Activated CD4-positive, alpha-beta T cell treated with anti-CD3 and anti-CD28 coated beads for 24 hours (primary cell): Measurements from ENCODE around the gene FADS2.

Experiments
- DNase-seq, 2 donors: peaks; one replicate each; pipeline ENCODE4 v3.0.0-alpha.2; 2020; ENCODE audit warnings: low read depth in 2 of 2

The FADS2 gene

DNA sequence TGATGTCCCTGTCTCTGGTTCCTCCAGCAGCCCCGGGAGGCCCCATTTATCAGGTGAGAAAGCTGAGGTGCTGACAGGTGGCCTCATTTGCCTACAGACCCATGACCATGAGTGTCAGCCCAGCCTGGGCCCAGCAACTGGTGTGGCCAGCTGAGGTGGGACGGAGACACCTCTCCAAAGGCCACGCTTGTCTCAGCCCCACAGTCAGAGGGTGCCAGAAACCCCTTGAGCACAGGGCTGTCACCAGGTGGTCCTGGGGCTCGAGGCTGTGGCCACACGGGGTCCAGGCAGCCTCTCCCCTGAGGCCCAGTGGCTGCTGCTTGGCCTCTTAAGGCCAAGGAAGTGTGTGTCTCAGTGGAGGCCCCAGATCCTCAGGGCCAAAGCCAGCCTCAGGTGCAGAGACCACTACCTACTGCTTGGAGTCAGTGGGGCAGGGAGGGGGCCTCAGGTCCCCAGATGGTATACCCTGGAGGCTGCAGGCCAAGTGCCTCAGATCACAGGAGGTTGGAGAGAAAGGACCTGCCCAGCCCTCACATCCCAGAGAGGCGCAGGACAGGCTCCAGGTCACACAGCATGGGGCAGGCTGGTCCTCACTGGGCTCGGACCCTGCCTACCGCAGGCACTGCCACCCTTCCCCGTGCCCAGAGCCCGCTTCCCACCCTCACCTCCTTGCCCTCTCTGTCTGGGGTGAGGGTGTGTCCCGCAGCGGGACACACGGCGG is 77.9 kb downstream of the FADS2 start:
- DNase-seq, result no peak

DNA sequence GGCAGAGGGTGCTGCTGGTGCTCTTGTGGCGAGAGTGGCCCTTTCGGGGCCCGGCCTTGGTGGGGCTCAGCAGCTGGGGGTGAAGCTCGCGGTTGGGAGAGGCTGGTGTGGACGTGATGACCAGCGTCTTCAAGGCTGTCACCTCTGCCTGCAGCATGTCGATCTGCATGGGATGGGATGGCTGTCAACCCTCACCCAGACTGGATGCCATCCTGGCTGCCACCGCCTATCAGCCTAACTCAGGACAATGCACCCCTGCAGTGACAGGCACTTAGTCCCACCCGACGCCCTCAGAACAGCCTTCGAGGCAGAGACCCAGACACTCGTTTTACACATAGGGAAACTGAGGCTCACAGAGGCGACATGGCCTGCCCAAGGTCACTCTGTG is 78.4 kb downstream of the FADS2 start:
- no peak for DNase-seq

DNA sequence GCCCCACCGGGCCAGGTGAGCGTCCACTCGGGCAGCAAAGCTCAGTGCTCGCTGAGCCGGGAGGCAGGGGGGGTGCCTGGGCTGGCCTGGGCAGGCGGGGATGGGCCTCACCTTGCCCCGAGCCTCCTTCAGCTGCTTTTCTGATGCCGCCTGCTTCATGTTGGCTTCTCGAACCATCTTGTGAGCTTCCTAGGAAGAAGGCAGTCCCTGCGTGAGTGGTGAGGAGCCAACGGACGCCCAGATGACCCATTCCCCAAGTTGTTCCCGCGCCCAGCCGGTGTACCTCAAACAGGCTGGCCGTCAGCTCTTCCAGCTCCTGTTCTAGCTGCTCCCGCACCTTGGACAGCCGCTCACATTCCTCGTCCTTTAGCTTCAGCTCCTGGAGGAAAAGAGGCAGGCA is 79.2 kb downstream of the FADS2 start:
- no peak for DNase-seq

DNA sequence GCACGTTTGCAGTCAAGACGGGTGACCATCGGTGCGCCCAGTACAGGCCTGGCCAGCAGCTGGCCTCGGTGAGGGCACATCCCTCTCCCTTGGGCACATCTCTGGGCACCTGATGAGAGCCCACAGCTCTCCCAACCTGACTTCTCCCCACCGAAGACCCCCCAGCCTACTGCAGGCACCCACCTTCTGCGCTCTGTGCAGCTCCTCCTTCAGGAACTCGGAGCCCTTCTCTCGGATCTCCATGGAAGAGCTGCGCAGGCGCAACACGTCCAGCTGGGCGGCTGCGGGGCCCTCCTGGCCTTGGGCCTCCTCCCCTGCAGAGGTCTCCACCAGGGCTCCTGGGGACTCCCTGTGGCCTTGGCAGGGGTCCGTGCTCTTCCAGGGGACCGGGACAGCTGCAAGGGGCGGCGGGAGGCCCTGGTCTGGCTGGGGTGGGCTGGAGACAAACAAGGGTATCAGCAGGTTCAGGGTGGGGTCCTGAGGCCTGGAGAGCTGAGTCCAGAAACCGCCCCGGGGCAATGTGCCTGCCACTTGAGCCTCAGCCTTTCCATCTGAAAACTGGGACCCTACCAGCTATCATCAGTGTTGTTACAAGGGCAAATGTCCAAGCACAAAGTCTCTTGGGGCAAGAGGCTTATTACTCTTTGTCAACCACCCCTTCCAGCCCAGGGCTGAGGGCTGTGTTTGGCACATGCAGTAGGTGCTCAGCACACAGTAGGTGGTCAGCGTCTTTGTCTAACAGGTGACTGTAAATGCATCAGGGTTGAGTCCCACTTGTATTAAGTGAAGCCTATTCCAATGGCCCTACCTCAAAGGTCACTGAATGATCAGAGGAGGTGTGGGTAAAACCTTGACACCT is 80.0 kb downstream of the FADS2 start:
- DNase-seq, result no peak

DNA sequence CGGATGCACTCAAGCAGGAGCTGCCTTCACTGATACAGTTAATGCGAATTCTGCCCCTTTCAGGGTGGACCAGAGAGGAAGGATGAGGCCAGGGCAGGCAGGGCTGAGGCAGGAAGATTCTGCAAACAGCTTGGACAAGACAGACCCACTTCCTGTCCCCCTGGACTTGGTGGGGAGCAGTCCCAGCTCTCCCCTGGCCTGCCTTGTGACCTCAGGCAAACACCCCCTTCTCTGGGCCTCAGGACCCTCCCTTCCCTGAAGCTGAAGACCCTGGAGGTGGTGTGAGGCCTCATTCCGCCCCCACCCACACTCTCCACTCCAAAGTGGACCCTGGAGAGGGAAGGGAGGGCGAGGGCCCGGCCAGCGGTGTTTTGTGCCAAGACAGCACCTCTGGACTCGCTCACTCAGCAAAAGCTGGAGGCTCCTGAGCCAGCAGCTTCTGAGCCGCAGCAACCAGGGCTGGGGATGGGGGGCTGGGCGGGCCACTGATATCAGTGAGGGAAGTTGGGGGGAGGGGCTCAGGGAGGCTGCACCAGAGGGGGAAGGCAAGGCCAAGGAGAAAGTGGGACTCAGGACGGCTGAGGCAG is 80.7 kb downstream of the FADS2 start:
- DNase-seq, result no peak

DNA sequence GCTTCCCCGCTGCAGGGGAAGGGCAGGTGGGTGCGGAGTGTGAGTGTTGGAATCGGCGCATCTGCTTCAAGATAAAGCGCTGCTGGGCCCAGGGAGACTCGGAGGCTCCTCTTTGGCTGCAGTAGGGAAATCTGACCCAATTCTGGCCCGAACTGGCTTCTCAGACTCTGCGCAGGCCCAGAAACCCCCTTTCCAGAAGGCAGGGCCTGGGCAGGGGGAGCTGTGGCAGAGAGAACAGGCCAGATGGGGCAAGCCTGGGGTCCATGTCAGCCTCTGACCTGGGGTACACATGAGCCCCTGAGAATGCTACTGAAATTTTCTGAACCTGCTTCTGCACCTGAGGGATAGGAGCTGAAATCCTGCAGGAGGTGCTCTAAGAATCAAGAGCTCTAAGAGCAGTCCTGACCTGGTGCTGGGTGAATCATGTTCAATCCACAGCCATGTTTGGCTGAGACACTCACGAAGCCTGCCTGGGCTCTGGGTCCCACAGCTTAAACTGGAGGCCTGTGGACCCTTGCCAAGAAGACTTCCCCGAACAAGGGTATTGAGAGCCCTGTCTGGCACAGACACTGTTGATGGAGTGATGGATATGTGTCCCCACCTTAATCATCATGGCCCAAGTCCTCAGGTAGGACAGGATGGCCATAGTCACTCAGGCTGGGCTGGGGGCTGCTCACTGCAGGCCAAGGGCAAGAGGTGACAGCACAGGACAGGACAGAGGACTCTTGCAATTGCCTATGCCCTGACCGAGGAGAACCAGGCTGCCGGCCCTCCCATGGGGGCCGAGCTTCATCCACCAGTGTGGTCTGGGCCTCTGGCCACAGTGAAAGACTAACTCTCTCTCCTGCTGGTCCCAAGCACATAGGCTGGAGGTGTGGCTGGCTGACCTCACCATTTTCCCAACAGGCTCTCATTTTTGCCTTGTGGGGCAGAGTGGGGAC is 82.4 kb downstream of the FADS2 start:
- DNase-seq, result no peak

DNA sequence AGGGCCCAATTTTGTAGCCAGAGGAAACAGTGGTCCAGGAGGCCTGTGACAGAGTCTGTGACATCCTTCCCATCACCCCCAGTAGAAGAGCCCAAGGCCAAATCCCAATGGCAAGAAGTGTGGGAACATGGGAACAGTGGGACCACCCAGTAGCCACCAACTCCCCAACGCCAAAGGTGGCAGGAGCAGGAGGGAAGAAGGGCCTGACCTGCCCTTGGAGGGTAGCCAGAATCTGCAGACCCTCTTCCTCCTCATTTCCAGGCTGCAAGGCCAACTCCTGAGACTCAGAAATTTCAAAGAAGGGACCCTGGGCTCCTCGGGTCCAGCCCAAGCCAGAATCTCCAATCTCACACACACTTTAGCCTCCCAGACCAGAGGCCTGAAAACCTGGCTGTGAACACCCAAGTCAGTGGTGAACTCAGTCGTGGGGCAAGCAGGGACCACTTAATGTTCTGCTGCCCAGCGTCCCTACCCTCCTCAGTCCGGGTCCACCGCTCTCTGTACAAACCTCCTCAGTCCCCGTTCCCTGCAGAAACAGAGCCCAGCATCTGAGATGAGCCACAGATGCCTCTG is 83.1 kb downstream of the FADS2 start:
- no peak for DNase-seq

DNA sequence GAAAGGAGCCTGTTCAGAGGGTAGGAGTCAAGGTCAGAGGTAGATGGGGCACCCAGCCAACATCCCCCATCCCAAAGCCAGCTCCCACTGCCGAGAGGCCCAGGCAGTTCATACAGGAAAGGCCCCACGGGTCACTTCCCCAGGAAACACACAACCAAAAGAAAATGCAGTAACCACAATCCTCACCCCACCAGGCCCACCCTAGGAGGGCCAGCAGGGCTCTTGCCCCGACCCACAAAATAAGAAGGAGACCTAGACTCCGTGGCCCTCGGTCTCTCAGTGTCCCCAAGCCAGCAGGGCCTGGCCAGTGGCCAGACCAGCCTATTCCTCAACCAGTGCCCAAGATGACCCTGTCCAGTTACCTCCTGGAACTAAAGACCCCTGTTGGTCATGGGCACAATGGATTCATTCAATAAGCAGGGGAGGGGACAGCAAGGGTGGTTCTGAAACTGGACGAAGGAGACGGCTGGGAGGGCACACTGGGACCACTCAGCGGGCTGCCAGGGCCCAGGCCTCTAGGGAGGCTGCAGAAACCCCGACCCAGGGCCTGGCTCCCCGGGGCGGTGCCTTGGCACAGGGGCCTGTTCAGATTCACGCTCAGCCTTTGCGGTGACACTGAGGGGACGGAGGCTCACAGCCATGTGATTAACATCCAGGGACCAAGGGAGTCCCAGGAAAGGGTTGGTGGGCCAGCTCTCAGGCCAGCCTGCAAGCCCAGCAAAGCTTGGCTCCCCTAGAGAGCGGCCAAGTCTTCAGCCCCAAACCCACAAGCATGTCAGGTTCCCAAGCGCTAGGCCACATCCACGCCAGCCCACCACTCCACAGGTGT is 83.8 kb downstream of the FADS2 start:
- DNase-seq, result no peak

DNA sequence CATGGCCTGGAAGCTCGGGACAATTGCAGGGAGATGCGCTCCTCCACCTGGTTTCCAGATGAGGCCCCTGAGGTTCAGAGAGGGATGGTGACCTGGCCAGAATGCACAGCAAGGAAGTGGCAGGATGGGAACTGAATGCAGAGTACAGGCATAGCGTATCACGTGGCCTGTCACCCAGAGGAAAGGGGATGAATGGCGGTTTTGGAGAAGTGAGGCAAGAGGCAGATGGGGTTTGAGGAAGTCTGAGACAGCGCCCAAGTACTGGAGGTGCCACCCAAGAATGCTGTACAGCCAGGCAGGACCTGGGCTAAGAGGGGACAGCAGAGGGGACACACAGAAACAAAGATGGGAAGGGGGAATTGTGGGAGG is 84.4 kb downstream of the FADS2 start:
- DNase-seq, result no peak

DNA sequence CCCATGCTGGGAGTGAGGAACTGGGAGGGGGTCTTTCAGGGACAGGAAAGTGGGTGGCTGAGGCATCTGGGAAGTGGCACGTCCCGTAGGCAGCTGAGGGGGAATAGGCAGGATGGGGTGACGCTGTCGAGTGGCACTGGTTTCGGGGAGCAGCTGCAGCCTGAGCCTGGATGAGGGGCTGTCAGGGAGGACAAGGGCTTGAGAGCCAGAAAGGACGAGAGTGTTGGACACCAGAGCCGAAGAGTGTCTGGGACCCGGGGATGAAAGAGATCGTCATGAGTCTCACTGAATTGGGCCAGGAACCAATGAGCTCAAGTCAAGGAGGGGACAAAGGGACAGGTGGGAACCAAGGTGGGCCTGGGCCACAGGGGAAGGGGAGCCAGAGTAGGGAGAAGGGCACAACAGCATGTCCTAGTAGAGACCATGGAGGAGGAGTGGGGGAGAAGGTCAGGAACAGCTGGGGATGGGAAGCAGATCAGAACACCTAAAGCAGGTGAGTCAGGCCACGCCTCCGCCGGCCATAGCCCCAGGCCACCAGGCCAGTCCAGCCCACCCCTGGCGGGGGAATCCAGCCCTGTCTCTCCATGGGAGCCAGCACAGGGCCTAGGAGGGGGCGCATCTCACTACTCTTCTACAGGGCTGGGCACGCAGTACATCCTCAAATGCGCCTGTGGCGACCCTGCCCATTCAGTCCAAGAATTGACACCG is 85.0 kb downstream of the FADS2 start:
- no peak for DNase-seq

DNA sequence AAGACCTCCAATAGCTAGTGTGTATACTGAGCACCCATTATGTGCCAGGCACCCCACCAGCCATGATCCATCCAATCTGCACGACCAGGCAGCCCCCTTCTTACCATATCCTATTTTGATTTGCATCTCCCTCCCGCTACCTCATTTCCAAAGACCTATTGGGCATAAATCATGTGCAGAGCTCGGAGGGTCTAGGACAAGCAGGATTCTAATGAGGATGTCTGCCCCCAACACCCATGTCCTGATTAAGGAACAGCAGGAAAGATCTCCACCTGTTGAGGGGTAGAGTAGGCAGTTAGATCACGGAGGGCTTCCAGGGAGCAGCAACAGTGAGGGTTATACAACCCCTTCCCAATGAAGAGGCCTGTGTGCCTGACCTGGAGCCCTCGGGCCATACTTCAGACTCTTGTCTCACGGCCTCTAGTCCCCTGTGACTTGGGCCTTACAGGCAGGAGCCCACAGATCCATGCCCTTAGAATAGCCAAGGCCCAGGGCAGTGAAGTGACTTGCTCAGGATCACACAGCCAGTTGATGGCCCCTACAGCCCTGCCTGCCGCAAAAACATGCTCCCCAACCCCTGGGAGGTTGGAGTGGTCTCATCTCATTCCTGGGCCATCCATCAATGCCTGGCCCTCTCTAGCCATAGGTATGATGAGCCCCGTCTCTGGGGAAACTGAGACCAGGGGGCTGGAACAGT is 85.7 kb downstream of the FADS2 start:
- no peak for DNase-seq

DNA sequence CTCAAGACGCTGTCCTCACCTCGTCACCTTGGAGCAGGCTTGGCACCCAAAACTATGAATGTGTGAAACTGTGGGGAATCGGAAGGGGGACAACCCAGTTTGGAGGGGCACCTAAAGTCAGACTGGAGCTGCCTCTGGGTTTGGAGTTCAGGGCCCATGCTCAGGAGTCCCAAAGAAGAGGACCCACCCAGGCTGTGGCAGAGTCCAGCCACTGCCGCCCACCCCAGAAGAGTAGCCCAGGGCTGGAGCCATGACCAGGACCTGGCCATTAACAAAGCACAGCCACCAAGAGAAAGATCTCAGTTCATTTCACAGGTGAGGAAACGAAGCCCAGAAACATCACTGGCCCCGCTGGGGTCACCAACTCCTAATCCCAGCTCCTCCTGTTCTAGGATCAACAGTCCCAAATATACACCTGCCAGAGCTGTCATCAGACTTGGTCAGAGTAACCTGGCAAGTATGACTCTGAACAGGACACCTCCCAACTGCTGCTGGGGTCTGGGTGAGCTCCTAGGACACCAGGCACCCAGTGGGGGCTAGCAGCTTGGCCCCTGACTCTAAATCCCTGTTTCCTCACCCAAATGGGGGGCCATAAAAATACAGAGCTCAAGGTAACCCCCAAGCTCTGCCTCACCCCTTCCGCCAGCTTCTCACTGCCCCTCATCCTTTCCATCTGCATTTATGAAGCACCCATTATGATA is 86.5 kb downstream of the FADS2 start:
- no peak for DNase-seq

DNA sequence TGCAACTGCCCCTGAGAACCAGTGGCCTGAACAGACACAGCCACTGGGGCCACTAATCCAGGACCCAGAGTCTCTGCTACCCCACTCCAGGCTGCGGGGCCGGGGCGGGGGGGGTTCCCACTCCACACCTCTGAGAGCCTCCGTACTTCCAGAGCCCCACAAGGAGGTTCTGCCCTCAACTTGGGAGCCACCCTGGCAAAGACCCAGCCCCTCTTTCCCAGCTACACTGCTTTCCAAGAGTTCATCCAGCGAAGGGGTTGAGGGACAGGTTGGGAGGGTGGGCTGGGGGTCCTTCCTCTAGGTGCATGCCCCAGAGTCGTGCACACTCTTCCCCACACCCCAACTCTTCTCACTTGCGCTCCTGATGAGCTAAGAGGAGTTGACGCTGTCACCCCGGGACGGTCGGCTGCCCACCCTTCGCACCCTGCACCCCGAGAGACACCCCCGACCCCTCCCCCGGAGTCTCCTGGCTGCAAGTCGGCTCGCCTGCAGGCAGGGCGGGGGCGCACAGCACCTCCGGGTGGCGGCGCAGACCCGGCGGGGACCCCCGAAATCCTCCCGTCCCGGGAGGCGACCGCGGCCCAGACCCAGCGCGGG is 88.7 kb downstream of the FADS2 start:
- DNase-seq, result no peak
